Measurements from ENCODE around the gene OBSCN.
A peak's percentile ranks its signal among the peaks of the same experiment; 100 is the strongest.
"Not testable (repeated sequence)": the region's sequence is repeated elsewhere in the genome, so short reads cannot be mapped to it uniquely, and the experiment has no call there.

Gene OBSCN

DNA sequence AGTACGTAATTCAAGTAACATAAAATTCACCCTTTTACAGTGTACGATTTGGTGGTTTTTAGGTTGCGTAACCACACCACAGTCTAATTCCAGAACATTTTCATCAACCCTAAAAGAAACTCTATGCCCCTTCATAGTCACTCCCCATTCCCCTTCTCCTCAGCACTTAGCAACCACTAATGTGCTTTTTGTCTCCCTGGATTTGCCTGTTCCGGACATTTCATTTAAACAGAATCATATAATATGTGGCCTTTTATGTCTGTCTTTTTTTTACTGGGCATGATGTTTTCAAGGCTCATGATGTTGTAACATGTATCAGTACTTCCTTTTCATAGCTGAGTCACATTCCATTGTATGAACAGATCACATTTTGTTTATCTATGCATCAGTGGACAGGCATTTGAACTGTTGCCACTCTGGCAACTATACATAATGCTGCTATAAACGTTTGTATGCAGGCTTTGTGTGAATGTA is 20.8 kb downstream of the OBSCN start:
- DNase-seq, result no peak

DNA sequence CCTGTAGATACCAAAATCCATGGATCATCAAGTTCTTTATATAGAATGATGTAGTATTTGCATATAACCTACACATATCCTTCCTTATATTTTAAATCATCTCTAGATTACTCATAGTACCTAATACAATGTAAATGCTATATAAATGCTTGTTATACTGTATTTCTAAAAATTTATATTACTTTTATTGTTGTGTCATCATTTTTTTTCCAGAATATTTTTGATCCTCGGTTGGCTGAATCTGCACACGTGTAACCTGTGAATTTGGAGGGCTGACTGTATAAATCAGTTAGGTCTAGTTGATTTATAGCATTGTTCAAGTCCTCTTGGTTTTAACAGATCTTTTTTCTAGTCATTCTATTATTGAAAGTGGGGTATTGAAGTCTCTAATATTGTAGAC is 23.3 kb downstream of the OBSCN start:
- no peak for DNase-seq

DNA sequence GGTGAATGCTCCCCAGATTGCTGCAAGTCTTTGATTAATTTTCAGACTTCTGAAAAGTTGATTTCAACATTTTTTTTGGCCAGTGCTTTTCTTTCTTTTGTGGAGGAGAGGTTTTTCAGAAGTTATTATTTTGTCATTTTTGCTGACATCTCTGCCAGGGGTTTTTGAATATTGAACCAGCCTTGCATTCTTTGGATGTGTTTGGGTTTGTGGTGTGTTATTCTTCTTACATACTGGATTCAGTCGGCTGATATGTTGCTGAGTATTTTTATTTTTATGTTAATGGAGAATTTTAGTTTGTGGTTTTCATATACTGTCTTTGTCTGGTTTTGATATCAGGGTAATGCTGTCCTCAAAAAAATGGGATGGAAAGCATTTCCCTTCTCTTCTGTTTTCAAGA is 25.3 kb downstream of the OBSCN start:
- DNase-seq, result no peak

GRCh38 chr1:228234921-228235320 is 27.1 kb downstream of the OBSCN start:
- no peak for DNase-seq

- DNase-seq, result peak; percentile 19
Observed at GRCh38 chr1:228236744-228237143, 28.9 kb downstream of the OBSCN start.

GRCh38 chr1:228238007-228238406 is 30.2 kb downstream of the OBSCN start:
- DNase-seq, result no peak

- no peak for DNase-seq
Observed at GRCh38 chr1:228238461-228238860, 30.6 kb downstream of the OBSCN start.

DNA sequence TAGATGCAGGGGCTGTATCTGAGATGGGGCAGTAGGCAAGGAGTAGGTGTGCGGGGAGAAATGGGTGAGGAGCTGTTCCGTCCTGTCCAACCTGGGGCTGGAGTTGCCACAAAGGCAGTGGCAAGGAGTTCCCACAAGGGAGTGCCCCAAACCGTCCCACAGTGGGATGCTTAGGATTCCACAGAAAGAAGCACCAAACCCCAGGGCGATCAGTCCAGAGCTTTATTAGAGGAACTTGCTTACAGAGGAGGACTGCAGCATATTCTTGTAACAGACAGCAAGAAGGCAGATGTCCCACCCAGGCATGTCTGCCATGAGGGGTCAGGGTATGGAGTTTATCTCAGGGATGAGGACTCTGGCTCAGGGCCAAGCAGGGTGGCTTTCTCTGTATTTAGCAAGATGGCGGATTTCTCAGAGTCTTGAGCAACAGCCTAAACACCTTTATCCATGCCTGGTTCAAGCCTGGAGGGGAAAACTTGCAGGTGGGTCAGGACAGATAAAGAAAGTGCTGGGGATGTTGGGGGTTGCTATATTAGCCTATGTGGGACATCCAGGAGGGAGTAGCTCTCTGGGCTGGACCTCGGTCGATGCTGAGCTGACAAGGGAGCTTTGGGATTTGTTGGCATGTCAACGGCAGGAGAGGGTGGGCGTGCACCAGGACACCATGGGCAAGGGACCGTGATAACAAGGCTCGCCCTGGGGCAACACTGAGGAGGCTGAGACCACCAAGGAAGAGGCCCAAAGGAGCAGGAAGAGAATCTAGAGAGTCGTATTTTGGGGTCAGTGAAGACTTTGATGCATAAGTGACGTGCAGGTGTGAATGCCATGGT is 32.8 kb downstream of the OBSCN start:
- no peak for DNase-seq

DNA sequence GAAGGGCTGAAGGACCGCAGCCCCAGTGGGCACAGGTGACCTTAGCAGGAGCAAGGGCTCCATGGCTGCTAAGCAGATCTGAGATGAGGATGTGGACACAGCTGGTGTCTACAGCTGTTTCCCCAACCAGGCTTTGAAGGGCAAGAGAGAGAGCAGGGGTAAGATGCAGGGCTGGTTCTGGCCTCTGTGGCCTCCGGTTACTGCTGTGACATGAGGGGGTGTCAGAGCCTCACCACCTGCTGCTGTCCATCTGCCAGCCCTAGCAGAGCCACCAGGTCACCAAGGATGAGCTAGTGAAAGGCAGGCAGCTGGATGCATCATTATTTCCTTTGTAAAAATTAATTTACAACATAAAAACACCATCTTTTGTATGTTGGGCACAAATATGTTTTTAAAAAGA is 33.4 kb downstream of the OBSCN start:
- DNase-seq, result no peak

GRCh38 chr1:228242409-228242808 is 34.6 kb downstream of the OBSCN start:
- peak; percentile 21 for DNase-seq

GRCh38 chr1:228243093-228243492 is 35.2 kb downstream of the OBSCN start:
- DNase-seq, result no peak

GRCh38 chr1:228243989-228244388 is 36.1 kb downstream of the OBSCN start:
- not testable (repeated sequence) for DNase-seq

DNA sequence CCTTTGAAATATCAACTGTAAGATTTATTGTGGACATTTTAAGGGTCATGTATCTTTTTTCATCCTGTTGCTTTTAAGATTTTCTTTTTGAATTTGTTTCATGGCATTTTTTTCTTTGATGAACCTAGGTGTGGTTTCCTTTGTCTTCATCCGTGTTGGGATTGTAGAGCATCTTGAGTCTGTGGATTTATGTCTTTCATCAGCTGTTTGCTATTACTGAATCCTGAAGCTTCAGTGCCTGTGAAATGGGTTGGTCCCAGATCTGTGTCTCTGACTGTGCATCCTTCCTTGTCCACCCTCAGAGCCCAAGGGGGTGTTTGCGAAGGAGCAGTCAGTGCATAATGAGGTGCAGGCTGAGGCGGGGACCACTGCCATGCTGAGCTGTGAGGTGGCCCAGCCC is 37.3 kb downstream of the OBSCN start:
- no peak for DNase-seq

GRCh38 chr1:228246216-228246900 is 38.5 kb downstream of the OBSCN start:
- no peak for DNase-seq

DNA sequence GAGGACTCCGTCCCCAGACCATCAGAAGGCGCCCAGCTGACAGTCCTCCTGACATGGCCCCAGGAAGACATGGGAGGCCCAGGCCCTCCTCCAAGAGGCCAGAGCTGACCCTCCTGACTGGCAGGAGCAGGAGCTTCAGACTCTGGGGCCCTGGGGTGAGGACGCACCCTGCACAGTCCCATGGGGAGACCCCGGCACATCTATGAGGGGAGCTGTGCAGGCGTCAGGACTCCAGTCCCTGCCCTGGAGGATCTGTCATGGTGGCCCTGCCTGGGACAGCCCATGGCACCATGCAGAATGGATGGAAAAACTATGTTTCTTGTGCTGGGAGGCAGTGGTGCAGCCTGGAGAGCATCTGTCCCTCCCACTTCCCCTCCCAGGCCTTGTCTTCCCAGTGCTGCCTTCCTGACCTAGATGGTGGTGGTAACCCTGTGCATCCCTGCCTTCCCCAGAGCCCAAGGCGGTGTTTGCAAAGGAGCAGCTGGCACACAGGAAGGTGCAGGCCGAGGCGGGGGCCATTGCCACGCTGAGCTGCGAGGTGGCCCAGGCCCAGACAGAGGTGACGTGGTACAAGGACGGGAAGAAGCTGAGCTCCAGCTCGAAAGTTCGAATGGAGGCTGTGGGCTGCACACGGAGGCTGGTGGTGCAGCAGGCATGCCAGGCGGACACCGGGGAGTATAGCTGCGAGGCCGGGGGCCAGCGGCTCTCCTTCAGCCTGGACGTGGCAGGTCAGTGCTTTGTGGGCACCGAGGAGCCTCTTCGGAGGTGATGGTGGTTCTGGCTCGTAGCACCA is 41.9 kb downstream of the OBSCN start:
- no peak for DNase-seq

GRCh38 chr1:228252476-228252875 is 44.6 kb downstream of the OBSCN start:
- not testable (repeated sequence) for DNase-seq

DNA sequence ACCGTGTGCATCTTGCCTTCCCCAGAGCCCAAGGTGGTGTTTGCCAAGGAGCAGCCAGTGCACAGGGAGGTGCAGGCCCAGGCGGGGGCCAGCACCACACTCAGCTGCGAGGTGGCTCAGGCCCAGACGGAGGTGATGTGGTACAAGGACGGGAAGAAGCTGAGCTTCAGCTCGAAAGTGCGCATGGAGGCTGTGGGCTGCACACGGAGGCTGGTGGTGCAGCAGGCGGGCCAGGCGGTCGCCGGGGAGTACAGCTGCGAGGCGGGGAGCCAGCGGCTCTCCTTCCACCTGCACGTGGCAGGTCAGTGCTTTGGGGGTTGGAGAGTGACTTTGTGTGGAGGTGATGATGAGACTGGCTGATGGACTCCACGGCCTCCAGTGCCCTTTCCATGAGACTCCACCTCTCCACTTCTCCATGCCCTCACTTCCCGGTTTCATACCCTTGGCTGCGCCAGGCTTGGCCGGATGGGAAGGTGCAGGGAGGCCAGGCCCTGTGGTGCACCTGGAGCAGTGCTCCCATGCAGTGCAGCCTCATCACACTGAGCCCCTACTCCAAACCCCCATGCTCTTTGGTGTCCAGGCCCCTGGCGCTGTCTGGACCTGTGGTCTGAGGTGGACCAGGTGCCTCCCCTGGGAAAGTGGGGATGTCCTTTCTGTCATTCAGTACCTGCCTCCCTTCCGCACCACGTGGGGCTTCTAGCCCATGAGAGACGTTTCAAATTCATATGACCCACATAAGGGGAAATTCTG is 49.0 kb downstream of the OBSCN start:
- no peak for DNase-seq

DNA sequence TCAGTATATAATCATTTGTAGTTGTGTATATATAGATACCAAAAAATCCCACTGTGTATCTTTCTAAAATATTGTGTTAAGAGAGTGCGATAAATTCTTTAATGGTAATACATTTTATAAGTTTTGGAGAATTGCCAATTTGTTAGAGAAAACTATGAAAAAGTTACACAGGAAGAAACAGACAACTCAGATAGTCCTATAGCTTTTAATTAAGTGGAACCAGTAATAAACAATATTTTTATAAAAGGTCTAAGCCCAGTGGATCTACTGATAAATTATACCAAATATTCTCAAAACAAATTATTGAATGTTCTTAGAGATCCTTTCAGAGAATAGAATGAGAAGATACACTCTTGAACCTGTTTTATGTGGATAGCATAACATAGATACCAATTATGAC is 50.6 kb downstream of the OBSCN start:
- no peak for DNase-seq

DNA sequence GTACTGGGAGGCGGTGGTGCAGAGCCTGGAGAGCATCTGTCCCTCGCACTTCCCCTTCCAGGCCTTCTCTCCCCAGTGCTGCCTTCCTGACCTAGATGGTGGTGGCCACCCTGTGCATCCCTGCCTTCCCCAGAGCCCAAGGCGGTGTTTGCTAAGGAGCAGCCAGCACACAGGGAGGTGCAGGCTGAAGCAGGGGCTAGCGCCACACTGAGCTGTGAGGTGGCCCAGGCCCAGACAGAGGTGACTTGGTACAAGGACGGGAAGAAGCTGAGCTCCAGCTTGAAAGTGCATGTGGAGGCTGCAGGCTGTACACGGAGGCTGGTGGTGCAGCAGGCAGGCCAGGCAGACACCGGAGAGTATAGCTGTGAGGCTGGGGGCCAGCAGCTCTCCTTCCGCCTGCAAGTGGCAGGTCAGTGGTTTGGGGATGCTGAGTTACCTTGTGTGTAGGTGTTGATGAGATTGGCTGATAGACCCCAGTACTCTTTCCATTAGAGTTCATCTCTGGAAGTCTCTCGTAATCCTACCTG is 51.6 kb downstream of the OBSCN start:
- DNase-seq, result no peak

- DNase-seq, result no peak
Observed at GRCh38 chr1:228259951-228260350, 52.1 kb downstream of the OBSCN start.

DNA sequence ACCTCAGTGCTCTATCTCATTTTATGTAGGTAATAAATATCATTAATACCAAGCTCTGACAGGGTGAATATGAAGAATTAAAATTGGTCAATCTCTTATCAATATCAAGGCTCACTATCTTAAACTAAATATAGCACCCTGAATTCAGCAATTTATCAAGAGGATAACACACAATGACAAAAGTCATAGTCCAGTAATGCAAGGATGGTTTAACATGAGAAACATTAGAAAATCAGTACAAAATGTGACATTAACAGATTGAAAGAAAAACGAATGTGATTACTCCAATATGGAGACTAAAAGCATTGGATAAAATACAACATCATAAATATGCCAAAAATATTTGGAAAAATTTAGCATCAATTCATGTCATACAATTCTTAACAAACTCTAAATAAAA is 53.9 kb downstream of the OBSCN start:
- DNase-seq, result no peak

GRCh38 chr1:228262475-228262874 is 54.6 kb downstream of the OBSCN start:
- no peak for DNase-seq
